ENCODE results near the gene MINDY3.

The MINDY3 gene

DNA sequence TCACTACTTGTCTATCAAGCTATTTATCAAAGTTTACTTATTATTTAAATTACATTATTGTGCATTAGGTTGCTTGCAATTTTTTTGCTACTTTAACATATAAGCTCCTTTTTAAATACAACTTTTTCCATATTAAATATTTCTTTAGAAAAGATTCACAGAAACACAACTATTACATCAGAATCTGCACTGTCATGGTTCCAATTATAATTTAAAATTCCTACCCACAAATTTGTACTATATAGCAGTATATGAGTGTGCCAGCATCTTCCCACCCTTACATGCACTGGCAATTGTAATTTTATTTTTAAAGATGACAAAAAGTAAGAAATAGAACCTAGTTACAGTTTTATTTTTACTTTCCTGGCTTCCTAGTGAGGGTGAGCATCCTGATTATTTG, 15.8 kb downstream of the MINDY3 start:
- Histone ChIP-seq H3K4me1 (ENCODE audit: insufficient read depth, low read length) (no peaks in the 10 kb centered on the region), H3K9ac (ENCODE audit: low read depth, low read length) (no peak overlapping the region), H3K9me3 (ENCODE audit: control insufficient read depth, insufficient read depth, low read length) (0 out of 2 replicates have a peak, but pooled peaks cover 1% of the 10 kb centered on the region), H3K36me3 (ENCODE audit: insufficient read depth, low read length) (no peaks in the 10 kb centered on the region; the same call in 1 of the 2 replicates)

DNA sequence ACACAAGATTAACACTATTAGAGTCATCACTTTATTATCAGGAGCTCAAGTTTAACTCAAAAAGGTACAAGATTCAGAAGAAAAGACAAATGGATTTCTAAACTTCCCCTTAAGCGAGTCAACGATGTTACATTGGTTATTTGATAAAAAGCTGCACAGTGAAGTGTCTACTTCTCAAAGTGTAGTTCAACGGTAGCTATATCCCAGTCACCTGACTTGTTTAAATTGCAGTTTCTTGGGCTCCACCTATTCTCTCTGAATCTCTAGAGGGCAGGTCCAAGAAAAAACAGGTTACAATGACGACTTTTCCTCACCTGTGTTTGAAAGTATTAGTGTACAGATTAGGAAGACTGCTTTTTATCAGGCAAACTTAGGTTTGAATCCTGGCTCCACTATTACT, 16.6 kb downstream of the MINDY3 start:
- Histone ChIP-seq H3K4me1 (ENCODE audit: insufficient read depth, low read length) (no peaks in the 10 kb centered on the region), H3K36me3 (ENCODE audit: insufficient read depth, low read length) (no peaks in the 10 kb centered on the region; the same call in 1 of the 2 replicates), H3K9ac (ENCODE audit: low read depth, low read length) (no peak overlapping the region), H3K9me3 (ENCODE audit: control insufficient read depth, insufficient read depth, low read length) (no peaks in the 10 kb centered on the region)

DNA sequence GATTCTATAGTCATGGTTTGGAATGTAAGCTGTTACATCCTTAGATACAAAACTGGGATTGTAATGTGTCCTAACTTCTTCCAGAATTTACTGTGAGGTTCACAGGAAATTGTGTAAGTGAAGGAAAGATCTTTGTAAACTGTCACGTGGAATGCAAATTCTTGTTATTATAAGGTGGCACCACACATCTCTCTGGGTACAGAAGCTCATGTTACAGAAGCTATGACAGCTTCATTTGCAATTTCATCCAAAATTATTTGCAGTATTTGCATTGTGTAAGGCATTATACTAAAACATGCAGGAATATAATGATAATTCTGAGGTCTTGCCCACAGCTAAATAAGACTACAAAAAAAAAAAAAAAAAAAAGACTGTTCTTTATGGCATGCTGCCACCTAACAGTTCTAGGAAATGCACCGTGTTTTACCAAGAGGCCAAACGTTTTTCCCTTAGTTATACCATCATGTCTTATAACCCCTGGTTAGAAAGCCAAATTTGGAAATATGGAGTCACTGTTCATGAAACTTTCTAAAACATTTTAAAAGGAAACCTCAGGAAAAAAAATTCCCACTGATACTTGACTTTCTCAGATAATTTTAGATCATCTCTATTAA, 17.6 kb downstream of the MINDY3 start:
- Histone ChIP-seq H3K4me1 (ENCODE audit: insufficient read depth, low read length) (no peaks in the 10 kb centered on the region), H3K9me3 (ENCODE audit: control insufficient read depth, insufficient read depth, low read length) (no peaks in the 10 kb centered on the region), H3K9ac (ENCODE audit: low read depth, low read length) (no peak overlapping the region), H3K36me3 (ENCODE audit: insufficient read depth, low read length) (no peaks in the 10 kb centered on the region; the same call in 1 of the 2 replicates)

DNA sequence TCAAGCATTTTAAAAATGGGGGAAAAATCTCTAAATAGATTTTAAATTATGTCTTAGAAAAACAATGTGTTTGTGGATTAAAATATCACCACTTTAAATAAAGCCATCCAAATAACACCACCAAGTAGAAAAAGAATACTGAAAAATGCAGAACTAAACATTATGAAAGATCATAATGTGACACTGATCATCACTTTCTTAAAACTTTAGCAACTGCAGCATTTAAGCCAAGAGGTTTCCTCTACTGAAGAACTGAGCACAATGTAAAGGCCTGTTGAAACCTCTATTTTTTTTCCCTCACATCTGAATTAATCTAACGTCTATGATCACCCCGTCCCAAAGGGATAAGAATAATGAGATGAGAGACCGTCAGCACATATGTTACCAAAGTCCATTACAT, 18.6 kb downstream of the MINDY3 start:
- no peaks in the 10 kb centered on the region; the same call in 1 of the 2 replicates for H3K36me3 ChIP-seq (ENCODE audit: insufficient read depth, low read length)
- H3K9ac ChIP-seq (ENCODE audit: low read depth, low read length) = no peak overlapping the region
- H3K9me3 ChIP-seq (ENCODE audit: control insufficient read depth, insufficient read depth, low read length) = no peaks in the 10 kb centered on the region
- H3K4me1 ChIP-seq (ENCODE audit: insufficient read depth, low read length) = no peaks in the 10 kb centered on the region

DNA sequence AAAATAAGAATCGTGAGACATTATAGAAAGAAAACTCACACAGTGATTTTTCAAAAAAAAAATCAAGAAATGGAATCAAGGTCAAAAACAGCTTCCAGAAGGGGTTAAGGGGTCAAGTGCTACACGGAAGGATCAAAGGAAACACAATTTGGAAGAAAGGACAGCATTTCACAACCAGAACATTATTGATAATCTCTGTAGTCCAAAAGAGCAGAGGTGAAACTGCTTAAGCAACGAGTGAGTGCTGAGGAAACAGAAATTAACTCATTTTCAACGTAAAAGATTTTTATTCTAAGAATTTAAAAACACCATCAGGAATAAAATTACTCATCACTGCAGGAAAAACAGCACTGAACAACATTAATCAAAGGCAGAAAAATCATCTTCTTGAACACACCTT, 23.5 kb downstream of the MINDY3 start:
- H3K9ac ChIP-seq (ENCODE audit: low read depth, low read length) = no peak overlapping the region
- H3K36me3 ChIP-seq (ENCODE audit: insufficient read depth, low read length) = no peaks in the 10 kb centered on the region

DNA sequence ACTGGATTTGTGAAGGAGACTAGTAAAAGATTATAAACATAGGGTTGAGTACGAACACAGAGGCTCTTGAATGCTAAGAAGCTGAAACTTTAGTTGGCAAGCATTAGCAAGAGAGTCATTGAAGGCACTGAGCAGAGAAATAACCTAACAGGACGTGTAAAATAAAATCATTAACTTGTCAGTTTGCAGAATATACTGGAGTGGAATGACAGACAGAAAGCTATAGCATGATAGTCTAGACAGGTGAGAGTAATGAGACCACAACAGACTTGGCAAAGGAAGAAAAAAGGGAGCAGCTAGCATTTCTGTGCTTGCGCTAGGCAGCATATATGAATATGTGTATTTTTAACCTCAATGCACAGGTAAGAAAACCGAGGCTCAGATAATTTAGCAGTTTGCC, 30.8 kb downstream of the MINDY3 start:
- Histone ChIP-seq H3K9me3 (ENCODE audit: control insufficient read depth, insufficient read depth, low read length) (no peaks in the 10 kb centered on the region), H3K4me1 (ENCODE audit: insufficient read depth, low read length) (no peaks in the 10 kb centered on the region), H3K36me3 (ENCODE audit: insufficient read depth, low read length) (no peaks in the 10 kb centered on the region), H3K9ac (ENCODE audit: low read depth, low read length) (no peak overlapping the region)

More for the DNA sequence above, 23.5 kb downstream of the MINDY3 start:
- no peaks in the 10 kb centered on the region; the same call in 1 of the 2 replicates for H3K4me1 ChIP-seq (ENCODE audit: insufficient read depth, low read length)
- no peaks in the 10 kb centered on the region for H3K9me3 ChIP-seq (ENCODE audit: control insufficient read depth, insufficient read depth, low read length)

DNA sequence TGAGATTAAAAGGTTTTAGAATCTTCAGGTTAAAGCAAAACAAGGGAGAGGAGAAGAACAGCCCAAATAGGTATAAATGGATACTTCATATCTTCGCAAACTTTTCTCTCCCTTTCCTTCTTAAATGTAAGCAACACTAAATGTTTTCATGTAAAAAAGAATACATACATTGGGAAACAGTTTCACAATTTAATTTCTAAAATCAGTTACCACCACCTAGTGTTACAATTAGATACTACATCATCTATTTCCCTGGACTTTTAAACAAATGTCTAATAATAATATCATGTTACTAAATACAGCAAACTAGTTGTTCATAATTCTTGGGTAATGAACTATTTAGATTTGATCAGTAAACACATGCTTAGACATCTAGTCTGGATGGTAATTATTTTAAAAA, 35.8 kb downstream of the MINDY3 start:
- no peak overlapping the region for H3K9ac ChIP-seq (ENCODE audit: low read depth, low read length)
- H3K36me3 ChIP-seq (ENCODE audit: insufficient read depth, low read length) = no peaks in the 10 kb centered on the region
- no peaks in the 10 kb centered on the region for H3K9me3 ChIP-seq (ENCODE audit: control insufficient read depth, insufficient read depth, low read length)
- H3K4me1 ChIP-seq (ENCODE audit: insufficient read depth, low read length) = no peaks in the 10 kb centered on the region

DNA sequence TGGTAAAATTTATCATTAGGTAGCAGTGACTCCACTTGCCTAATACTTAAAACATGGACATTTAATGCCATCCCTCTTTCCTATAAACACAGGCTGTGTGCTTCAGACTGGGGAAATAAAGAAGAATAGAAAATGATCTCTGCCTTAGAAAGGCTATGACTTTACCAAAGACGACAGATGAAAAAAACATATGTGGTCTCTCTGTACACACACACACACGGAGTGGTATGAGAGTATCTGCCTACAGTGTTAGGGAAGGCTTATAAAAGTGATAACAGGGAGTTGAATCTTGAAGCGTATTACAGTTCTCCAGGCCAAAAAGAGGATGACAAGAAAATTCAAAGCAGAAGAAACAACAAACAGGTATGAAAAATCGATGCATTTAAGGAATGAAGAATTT, 38.2 kb downstream of the MINDY3 start:
- Histone ChIP-seq H3K9me3 (ENCODE audit: control insufficient read depth, insufficient read depth, low read length) (no peaks in the 10 kb centered on the region), H3K4me1 (ENCODE audit: insufficient read depth, low read length) (no peaks in the 10 kb centered on the region), H3K9ac (ENCODE audit: low read depth, low read length) (no peak overlapping the region), H3K36me3 (ENCODE audit: insufficient read depth, low read length) (no peaks in the 10 kb centered on the region)

DNA sequence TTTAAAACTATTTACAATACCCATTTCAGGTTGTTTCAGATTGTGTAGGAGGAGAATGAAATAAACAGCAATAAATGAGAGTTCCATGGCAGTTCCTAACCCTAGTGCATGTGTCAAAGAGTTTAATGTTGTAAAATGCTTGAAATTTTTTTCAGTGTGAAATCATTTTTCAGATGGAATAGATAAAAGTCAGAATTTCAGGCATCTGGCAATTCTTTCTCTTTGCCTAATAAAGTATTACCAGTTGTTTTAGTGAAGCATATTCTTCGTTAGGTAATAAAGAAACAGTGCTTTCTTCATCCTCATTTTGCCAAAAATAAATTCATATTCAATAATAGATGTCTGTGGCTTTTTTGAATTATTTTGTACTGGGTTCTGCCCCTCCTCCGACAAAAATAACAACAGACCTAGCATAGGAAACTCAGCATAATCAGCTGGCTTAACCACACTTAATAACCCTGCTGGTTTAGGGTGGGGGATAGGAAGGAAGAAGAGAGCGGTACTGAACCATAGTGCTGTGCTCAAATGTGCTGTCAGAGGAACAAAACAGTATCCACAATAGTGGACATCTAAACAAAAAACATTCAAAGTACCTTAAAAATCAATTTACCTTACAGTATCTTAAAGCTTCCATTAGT, 39.1 kb downstream of the MINDY3 start:
- H3K9me3 ChIP-seq (ENCODE audit: control insufficient read depth, insufficient read depth, low read length) = no peaks in the 10 kb centered on the region
- H3K9ac ChIP-seq (ENCODE audit: low read depth, low read length) = no peak overlapping the region
- H3K36me3 ChIP-seq (ENCODE audit: insufficient read depth, low read length) = no peaks in the 10 kb centered on the region
- H3K4me1 ChIP-seq (ENCODE audit: insufficient read depth, low read length) = no peaks in the 10 kb centered on the region

DNA sequence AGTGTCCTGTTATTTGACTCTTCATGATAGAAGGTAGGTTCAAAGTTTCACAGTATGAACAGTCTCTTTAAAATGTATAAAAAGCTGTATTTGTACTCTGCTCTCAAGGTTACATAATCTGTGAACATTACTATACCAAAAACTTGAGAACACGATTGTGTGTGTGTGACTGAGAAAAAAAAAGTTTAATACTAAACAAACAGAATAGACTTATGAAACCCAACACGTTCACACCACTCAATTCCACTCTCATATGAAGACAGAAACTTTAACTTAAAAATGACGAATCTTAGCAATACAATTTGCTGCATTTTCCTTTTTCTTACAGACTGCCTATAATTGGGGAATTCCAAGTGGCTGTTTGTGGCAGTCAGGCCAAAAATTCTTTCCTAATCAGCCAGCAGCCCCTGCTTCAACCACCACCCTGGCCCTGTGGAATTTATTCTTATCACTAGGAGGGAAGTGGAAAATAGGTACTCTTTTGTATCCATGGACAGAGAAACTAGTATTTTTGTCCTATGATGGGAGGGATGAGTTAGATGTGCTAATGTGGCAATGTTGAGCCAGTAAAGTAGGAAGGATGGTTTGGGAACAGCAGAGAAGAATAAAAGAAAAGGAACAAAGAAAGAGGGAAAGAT, 42.8 kb downstream of the MINDY3 start:
- Histone ChIP-seq H3K9ac (ENCODE audit: low read depth, low read length) (no peak overlapping the region), H3K36me3 (ENCODE audit: insufficient read depth, low read length) (no peaks in the 10 kb centered on the region), H3K9me3 (ENCODE audit: control insufficient read depth, insufficient read depth, low read length) (no peaks in the 10 kb centered on the region), H3K4me1 (ENCODE audit: insufficient read depth, low read length) (no peaks in the 10 kb centered on the region)

DNA sequence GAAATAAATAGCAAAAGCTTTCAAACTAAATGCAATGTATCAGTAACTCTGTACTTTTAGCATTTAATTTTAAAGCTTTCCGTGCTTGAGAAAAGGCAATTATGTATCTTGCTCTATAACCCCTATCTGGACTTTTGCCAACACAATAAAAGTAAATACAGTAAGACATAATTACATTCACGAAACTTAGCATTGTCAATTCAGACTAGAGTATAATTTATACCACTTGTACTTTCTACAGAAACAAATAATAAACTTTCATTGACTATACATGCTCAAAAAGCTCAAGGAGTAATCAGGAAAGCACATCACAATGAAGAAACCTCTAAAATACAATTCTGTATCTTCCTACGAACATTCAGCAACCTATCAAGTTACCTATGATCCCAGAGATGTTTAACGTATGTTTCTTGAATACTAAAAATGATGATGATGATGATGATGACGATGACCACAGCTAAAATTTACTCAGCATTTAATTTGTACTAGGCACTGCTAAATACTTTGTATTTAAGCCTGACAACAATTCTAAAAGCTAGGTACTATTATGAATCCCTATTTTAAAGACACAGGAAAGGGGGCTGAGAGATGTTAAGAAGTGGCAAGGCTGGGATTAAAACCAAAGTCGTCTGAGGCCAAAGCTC, 44.9 kb downstream of the MINDY3 start:
- Histone ChIP-seq H3K36me3 (ENCODE audit: insufficient read depth, low read length) (no peaks in the 10 kb centered on the region), H3K4me1 (ENCODE audit: insufficient read depth, low read length) (no peaks in the 10 kb centered on the region)

DNA sequence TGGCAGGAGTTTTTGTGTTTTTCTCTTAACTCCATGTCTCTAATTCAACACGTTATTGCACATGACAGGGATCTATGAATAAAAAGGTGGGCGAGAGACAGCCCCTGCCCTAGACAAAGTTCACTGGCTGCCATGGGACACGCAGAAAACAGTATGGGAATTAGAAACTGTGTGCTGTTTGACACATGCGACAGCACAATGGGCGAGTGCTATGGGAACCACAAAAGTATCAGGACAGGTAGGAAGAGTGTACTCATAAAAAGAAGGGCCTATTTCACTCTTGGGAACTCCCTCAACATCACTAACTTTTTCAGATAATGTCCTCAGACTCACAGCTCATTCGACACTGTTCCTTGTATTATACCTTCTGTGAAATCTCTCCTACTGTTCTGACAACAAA, 45.7 kb downstream of the MINDY3 start:
- H3K9me3 ChIP-seq (ENCODE audit: control insufficient read depth, insufficient read depth, low read length) = no peaks in the 10 kb centered on the region
- no peaks in the 10 kb centered on the region for H3K36me3 ChIP-seq (ENCODE audit: insufficient read depth, low read length)
- no peaks in the 10 kb centered on the region for H3K4me1 ChIP-seq (ENCODE audit: insufficient read depth, low read length)
- no peak overlapping the region for H3K9ac ChIP-seq (ENCODE audit: low read depth, low read length)

More for the DNA sequence above, 44.9 kb downstream of the MINDY3 start:
- no peaks in the 10 kb centered on the region for H3K9me3 ChIP-seq (ENCODE audit: control insufficient read depth, insufficient read depth, low read length)
- H3K9ac ChIP-seq (ENCODE audit: low read depth, low read length) = no peak overlapping the region

DNA sequence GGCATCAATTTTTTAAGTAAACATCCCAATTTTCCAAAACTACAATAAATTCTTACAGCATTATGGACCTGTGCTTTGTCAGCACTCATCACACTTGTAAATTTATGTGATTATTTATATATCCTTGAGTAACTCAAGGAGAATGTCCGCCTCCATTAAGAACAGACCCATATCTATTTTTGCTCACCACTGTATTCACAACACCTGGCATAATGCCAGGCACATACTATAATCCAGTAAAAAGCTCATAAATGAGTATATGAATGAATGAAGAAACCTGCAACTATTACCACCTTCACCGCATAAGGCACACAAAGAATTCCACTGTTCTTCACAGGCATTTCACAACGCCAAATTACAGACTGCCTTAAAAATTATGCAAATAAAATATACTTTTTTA, 46.9 kb downstream of the MINDY3 start:
- Histone ChIP-seq H3K4me1 (ENCODE audit: insufficient read depth, low read length) (no peaks in the 10 kb centered on the region), H3K9me3 (ENCODE audit: control insufficient read depth, insufficient read depth, low read length) (no peaks in the 10 kb centered on the region), H3K36me3 (ENCODE audit: insufficient read depth, low read length) (no peaks in the 10 kb centered on the region), H3K9ac (ENCODE audit: low read depth, low read length) (no peak overlapping the region)

DNA sequence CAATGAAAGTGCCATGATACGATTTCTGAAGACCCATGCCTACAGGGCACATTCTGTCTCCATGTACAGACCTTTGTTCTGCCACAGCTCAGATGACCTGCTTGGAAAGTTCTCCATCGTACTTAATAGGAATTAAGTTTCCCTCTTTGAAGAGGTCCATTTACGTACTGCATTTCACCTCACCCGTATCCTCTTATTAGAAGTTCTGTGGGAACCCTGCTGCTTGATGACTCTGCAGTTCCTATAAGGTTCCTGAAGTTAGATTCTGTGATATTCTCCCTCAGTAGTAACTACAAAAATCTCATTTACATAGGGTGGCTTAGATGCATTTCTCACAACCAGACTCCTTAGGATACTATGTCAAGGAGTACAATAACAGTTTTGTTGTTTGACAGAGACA, 50.9 kb downstream of the MINDY3 start:
- Histone ChIP-seq H3K36me3 (ENCODE audit: insufficient read depth, low read length) (no peaks in the 10 kb centered on the region), H3K4me1 (ENCODE audit: insufficient read depth, low read length) (no peaks in the 10 kb centered on the region), H3K9ac (ENCODE audit: low read depth, low read length) (no peak overlapping the region), H3K9me3 (ENCODE audit: control insufficient read depth, insufficient read depth, low read length) (no peaks in the 10 kb centered on the region)
